HepG2 (cell line): ENCODE data around the gene TAF13. TPM values are rescaled to one million over a fixed set of nuclear protein-coding genes. Genes with fewer than 3 reads are reported as not detected.
A peak's percentile ranks its signal among the peaks of the same experiment; 100 is the strongest.

Source experiments
- ATAC-seq: fragments of 200-7000 bp; cut with Tn5 transposase; 3 replicates; pipeline ENCODE4 v1.9.1; 2020; ENCODE audit warnings: mild to moderate bottlenecking, moderate library complexity
- BruUV-seq: library from RNA; stranded (reverse); fragments of 400-500 nt; replicated peaks from 2 replicates; lab custom pipeline; 2021; lab: Mats Ljungman, UMichigan
- CTCF ChIA-PET: fragments of 300-600 bp; formaldehyde crosslinking; extraction: SDS; loops from one replicate; lab custom pipeline; 2021; ENCODE audit warnings: low total read pairs, inconsistent platforms, low intra/inter-chr PET ratio; lab: Yijun Ruan, JAX
- POLR2A ChIA-PET: fragments of 350-600 bp; sonication (Branson Sonifier 250); formaldehyde crosslinking; loops from one replicate; lab custom pipeline; 2020; ENCODE audit warnings: antibody characterized with exemption, inconsistent platforms; lab: Yijun Ruan, JAX
- DNase-seq: peaks from one replicate; pipeline ENCODE4 v3.0.0-alpha.2; 2015; ENCODE audit warnings: low spot score
- FAIRE-seq: peaks from 3 replicates; lab custom pipeline; 2011; peaks lifted over from hg19 to GRCh38; lab: Jason Lieb, UNC
- H2AFZ ChIP-seq: one replicate; pipeline ENCODE4 v1.6.1; 2011; ENCODE audit warnings: low read length, inconsistent platforms
- H3K27ac ChIP-seq: fragments of 300-600 bp; 3 replicates; pipeline ENCODE4 v1.8.0; 2011; ENCODE audit warnings: mixed run types, mild to moderate bottlenecking, mixed read lengths, low read length, inconsistent platforms; ENCODE audit not compliant: insufficient read depth; ENCODE audit errors: extremely low read length
- H3K27me3 ChIP-seq, 2 experiments: fragments of 200-600 bp in 1 of 2; 2 replicates in 1 of 2; 3 replicates in 1 of 2; pipeline versions ENCODE4 v1.6.0 to v1.8.0; 2011; ENCODE audit warnings: low read length in 2 of 2, mild to moderate bottlenecking in 2 of 2, moderate library complexity in 2 of 2, inconsistent platforms in 1 of 2; ENCODE audit not compliant: insufficient read depth in 2 of 2, control insufficient read depth in 1 of 2
- H3K36me3 ChIP-seq, 2 experiments: fragments of 200-600 bp in 1 of 2; replicated peaks in 1 of 2; 2 replicates in 1 of 2; 3 replicates in 1 of 2; pipeline versions ENCODE4 v1.5.1 to v1.8.0; 2011; ENCODE audit warnings: low read length in 2 of 2, inconsistent platforms in 1 of 2; ENCODE audit not compliant: insufficient read depth in 2 of 2, control insufficient read depth in 1 of 2
- H3K4me1 ChIP-seq: 2 replicates; pipeline ENCODE4 v1.5.1; 2012; ENCODE audit warnings: low read length, inconsistent platforms; ENCODE audit not compliant: insufficient read depth
- H3K4me2 ChIP-seq: 2 replicates; pipeline ENCODE4 v1.6.0; 2011; ENCODE audit warnings: low read depth, low read length, inconsistent platforms
- H3K4me3 ChIP-seq, 3 experiments: fragments of 200-600 bp in 1 of 3; sonication (generic), shearing (Covaris generic) in 1 of 3; replicated peaks in 1 of 3; 2 replicates each; pipeline ENCODE4 v1.5.1; 2011 to 2016; ENCODE audit warnings: low read length in 3 of 3, inconsistent platforms in 2 of 3, low read depth in 2 of 3, mild to moderate bottlenecking in 2 of 3, control low read depth in 1 of 3, mixed read lengths in 1 of 3; ENCODE audit not compliant: insufficient read depth in 1 of 3
- H3K79me2 ChIP-seq: one replicate; pipeline ENCODE4 v1.6.1; 2011; ENCODE audit warnings: low read length, inconsistent platforms; ENCODE audit not compliant: insufficient read depth
- H3K9ac ChIP-seq: 2 replicates; pipeline ENCODE4 v1.6.0; 2011; ENCODE audit warnings: mild to moderate bottlenecking, low read depth, low read length, inconsistent platforms; ENCODE audit not compliant: insufficient read depth
- H3K9me3 ChIP-seq: 2 replicates; pipeline ENCODE4 v1.5.1; 2012; ENCODE audit warnings: mild to moderate bottlenecking, low read length
- H4K20me1 ChIP-seq: 2 replicates; pipeline ENCODE4 v1.6.0; 2011; ENCODE audit warnings: inconsistent platforms, mild to moderate bottlenecking, low read length, moderate library complexity; ENCODE audit not compliant: insufficient read depth
- ARNT ChIP-seq: fragments of 450-650 bp; IDR thresholded peaks from 2 replicates; pipeline ENCODE4 v1.6.1; 2017
- ARNT2 ChIP-seq: sonication (generic); formaldehyde crosslinking; IDR thresholded peaks from 2 replicates; pipeline ENCODE4 v1.8.0; 2022; ENCODE audit warnings: mild to moderate bottlenecking, low read depth, missing genetic modification reagents, moderate library complexity
- HOXA3 ChIP-seq: sonication (generic); formaldehyde crosslinking; IDR thresholded peaks from 2 replicates; pipeline ENCODE4 v1.5.0; 2020; ENCODE audit warnings: missing genetic modification reagents
- KDM3A ChIP-seq: IDR thresholded peaks from 2 replicates; pipeline ENCODE4 v1.6.1; 2018; ENCODE audit warnings: low read depth, missing compliant biosample characterization
- NR1H2 ChIP-seq: sonication (generic); formaldehyde crosslinking; IDR thresholded peaks from 2 replicates; pipeline ENCODE4 v1.8.1; 2022; ENCODE audit warnings: low read depth, missing genetic modification reagents, borderline replicate concordance
- PLSCR1 ChIP-seq: sonication (generic); formaldehyde crosslinking; IDR thresholded peaks from 2 replicates; pipeline ENCODE4 v1.5.0; 2020; ENCODE audit warnings: missing genetic modification reagents, mild to moderate bottlenecking, borderline replicate concordance
- SKIL ChIP-seq: sonication (generic); formaldehyde crosslinking; IDR thresholded peaks from 2 replicates; pipeline ENCODE4 v1.8.0; 2022; ENCODE audit warnings: missing genetic modification reagents, mild to moderate bottlenecking, moderate library complexity, borderline replicate concordance
- SP5 ChIP-seq: IDR thresholded peaks from 2 replicates; pipeline ENCODE4 v1.6.1; 2016; ENCODE audit warnings: low read depth, borderline replicate concordance
- ZBTB34 ChIP-seq: sonication (generic); formaldehyde crosslinking; IDR thresholded peaks from 2 replicates; pipeline ENCODE4 v1.8.0; 2022; ENCODE audit warnings: mild to moderate bottlenecking, missing genetic modification reagents
- ZBTB43 ChIP-seq: sonication (generic); formaldehyde crosslinking; conservative IDR thresholded peaks from 2 replicates; pipeline ENCODE4 v1.4.0; 2020; ENCODE audit warnings: missing genetic modification reagents
- ZNF264 ChIP-seq: sonication (generic); formaldehyde crosslinking; IDR thresholded peaks from 2 replicates; pipeline ENCODE4 v1.4.0; 2020; ENCODE audit warnings: missing genetic modification reagents
- ZNF576 ChIP-seq: sonication (generic); formaldehyde crosslinking; IDR thresholded peaks from 2 replicates; pipeline ENCODE4 v1.4.0; 2020; ENCODE audit warnings: mild to moderate bottlenecking, missing genetic modification reagents
- ZNF713 ChIP-seq: sonication (generic); formaldehyde crosslinking; IDR thresholded peaks from 2 replicates; pipeline ENCODE4 v1.4.0; 2020; ENCODE audit warnings: mild to moderate bottlenecking, missing genetic modification reagents
- ZNF761 ChIP-seq: sonication (generic); formaldehyde crosslinking; conservative IDR thresholded peaks from 2 replicates; pipeline ENCODE4 v1.4.0; 2020; ENCODE audit warnings: mild to moderate bottlenecking, missing genetic modification reagents
- ZXDC ChIP-seq: sonication (generic); formaldehyde crosslinking; IDR thresholded peaks from 2 replicates; pipeline ENCODE4 v1.5.0; 2020; ENCODE audit warnings: mild to moderate bottlenecking, missing genetic modification reagents
- WGBS: methylation state at CpG from one replicate; pipeline ENCODE4 v1.1.6; 2017; ENCODE audit warnings: low lambda C conversion rate; 5-methylcytosine and 5-hydroxymethylcytosine counted together
- in situ Hi-C: cut with HindIII; loops from 2 replicates; pipeline ENCODE4 v1.10.0; 2017; ENCODE audit warnings: low pct_unique_long_range_greater_than_20kb; ENCODE audit not compliant: extremely low pct_ligation_motif_present
- intact Hi-C: fragments of 100-400 bp; cut with micrococcal nuclease; formaldehyde crosslinking; loops from one replicate; pipeline ENCODE4 v1.10.0; 2022; ENCODE audit not compliant: unreplicated experiment
- polyA plus RNA-seq, 8 experiments: library from polyadenylated mRNA; depleted of rRNA in 3 of 8; stranded (reverse) in 7 of 8; unstranded in 1 of 8; fragments of >200 nt; fragmentation: Illumina TruSeq in 4 of 8; extraction: Trizol in 4 of 8; gene quantifications; 2 replicates each; pipeline versions ENCODE4 v1.2.1 to v1.2.3, GENCODE V29; 2011 to 2016; ENCODE audit warnings: low read depth in 4 of 8, missing spikeins in 1 of 8, mixed read lengths in 1 of 8; ENCODE audit not compliant: insufficient read depth in 1 of 8
- total RNA-seq, 5 experiments: library from RNA; depleted of rRNA; stranded (reverse); fragments of >200 nt; fragmentation: Illumina TruSeq; extraction: Trizol; gene quantifications; 2 replicates each; pipeline ENCODE4 v1.2.3, GENCODE V29; 2016; ENCODE audit warnings: low read depth in 1 of 5

TAF13 gene
- total and polyA plus RNA-seq, 2 of the 13 experiments (the other 11 are each of a cell fraction or from before 2014, with no cell fraction given), result 11.5 to 36.3 TPM

- FAIRE-seq, result no peak
- Histone ChIP-seq H3K27ac (peak overlapping the region; percentile 21), H3K4me1 (peaks cover 45% of the 10 kb centered on the region), H3K9ac (peak overlapping the region; percentile 29; the same call in 1 of the 2 replicates), H3K36me3 (no peaks in the 10 kb centered on the region), H3K27me3 (no peaks in the 10 kb centered on the region), H3K4me2 (peak overlapping the region; percentile 74), H3K4me3 (peak overlapping the region in 1 of 3 experiments; percentile 57; a peak in 1 of 6 replicates), H3K79me2 (no peaks in the 10 kb centered on the region), H4K20me1 (no peaks in the 10 kb centered on the region), H3K9me3 (no peaks in the 10 kb centered on the region), H2AFZ (peak overlapping the region; percentile 59)
- WGBS, result 0% methylated on average over 1 of the region's 1 CpG
- DNase-seq, result peak; percentile 82
- POLR2A ChIA-PET, result interaction anchor here (1.5 to 4.0 kb wide), 3 partner anchors 8 to 42 kb away, joined by 4 to 26 read pairs (median 15); partner anchors contain the start of genes TAF13 and WDR47
- peak; percentile 67 for ATAC-seq
- in situ Hi-C loops (no loop called here), intact Hi-C loops (no loop called here)
- BruUV-seq, result no TSS peak
- CTCF ChIA-PET, result no interaction called here
- TF ChIP-seq ZNF761 (CRISPR knock-in tag) (no peak), ZNF576 (CRISPR knock-in tag) (no peak), SP5 (no peak), ZBTB43 (CRISPR knock-in tag) (no peak), ZBTB34 (peak; percentile 68; the same call in 1 of the 2 replicates), KDM3A (CRISPR knock-in tag) (no peak), ARNT (no peak), ARNT2 (CRISPR knock-in tag) (no peak), NR1H2 (CRISPR knock-in tag) (no peak), ZNF713 (CRISPR knock-in tag) (no peak), ZNF264 (CRISPR knock-in tag) (no peak), PLSCR1 (CRISPR knock-in tag) (no peak), HOXA3 (CRISPR knock-in tag) (no peak), ZXDC (CRISPR knock-in tag) (no peak), SKIL (CRISPR knock-in tag) (no peak)
Observed at GRCh38 chr1:109083923-109084322, 8.1 kb upstream of the TAF13 start.
